GM18511 (cell line): ENCODE measurements around the gene COL6A2.
"Not testable (repeated sequence)": the region's sequence is repeated elsewhere in the genome, so short reads cannot be mapped to it uniquely, and the experiment has no call there.

Experiments used
- ATAC-seq: cut with Tn5 transposase; IDR thresholded peaks from one replicate; pipeline ENCODE4 v1.9.1; 2021; ENCODE audit warnings: mild to moderate bottlenecking, moderate library complexity; ENCODE audit not compliant: unreplicated experiment

Gene COL6A2

DNA sequence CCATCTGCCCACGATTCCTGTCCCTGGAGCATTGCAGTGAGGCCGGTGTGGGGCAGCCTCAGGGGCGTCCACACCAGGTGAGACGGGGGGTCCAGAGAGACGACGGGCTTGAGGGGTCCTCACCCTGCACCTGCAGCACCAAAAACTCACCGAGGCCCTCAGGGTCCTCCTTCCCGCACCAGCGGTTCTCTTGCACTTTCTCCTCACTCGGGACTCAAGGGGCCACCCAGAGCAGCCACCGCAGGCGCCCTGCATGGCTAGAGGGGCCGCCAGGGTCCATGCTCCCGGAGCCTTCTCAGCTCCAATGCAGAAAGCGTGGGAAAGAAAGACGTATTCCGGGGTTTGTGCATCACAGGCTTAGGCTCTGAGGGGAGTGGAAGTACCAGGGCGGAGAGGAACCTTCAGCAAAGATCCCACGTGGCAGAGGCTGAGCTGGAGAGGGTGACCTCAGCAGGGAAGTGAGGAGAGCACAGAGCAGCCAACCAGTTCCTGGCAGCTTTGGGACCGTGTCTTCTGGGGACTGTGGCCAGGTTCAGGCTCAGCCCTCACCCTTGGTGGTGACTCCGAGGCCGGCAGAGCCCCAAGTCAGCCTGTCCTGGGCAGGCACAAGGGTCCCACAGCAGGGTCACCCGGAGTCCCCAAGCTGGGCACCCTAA, 19.5 kb upstream of the COL6A2 start:
- ATAC-seq: no peak

DNA sequence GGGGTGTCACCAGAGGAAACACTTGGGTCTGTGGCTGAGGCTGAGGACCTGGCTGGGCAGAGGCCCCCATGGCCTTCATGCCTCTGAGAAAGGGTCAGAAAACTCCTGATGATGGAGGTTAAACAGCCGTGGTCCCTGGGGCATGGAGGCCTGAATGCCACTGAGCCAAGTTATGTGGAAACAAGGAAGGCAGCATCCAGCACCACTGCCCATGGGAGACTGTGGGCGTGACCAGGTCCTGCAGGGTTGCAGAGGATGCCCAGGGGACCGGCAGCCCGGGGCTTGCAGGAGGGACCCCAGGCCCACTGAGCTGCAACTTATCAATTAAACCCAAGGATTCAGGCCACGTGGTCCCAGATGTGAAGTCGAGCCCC, 18.9 kb upstream of the COL6A2 start:
- no peak for ATAC-seq

DNA sequence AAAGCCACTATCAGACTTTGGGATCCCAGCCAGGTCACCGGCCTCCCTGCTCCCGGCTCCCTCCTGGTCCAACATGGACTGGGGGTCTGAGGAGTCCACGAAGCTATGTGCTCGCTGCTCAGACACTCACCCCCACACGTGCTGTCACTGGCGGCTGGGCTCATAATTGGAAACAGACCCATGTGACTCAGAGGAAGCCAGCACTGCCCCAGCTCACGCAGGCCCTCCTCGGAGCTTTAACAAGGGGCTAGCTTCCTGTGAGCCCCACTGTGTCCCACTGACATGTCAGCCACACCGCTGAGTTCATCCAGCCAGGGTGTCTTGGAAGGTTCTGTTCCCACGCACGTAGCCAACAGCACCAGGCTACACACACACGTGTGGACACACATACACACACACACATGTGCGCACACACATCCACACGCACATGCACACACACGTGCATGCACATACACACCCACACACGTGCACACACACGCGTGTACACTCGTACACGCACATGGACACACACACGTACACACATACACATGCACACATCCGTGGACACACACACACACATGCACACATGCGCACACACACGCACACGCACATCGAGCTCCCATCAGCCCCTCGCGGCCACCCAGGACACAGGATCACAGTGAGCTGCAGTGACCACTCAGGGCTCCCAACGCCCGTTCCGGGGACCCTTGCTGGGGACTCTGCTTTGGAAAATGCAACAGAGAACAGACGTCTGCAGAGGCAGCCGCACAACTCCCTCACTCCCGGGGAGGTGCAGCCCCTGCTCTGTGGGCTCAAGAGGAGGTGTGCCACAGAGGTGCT, 18.4 kb upstream of the COL6A2 start:
- ATAC-seq: no peak

- no peak for ATAC-seq
These were observed 17.5 kb upstream of the COL6A2 start for GRCh38 chr21:46080171-46081021.

- no peak for ATAC-seq
These were observed 16.7 kb upstream of the COL6A2 start for GRCh38 chr21:46081022-46081861.

DNA sequence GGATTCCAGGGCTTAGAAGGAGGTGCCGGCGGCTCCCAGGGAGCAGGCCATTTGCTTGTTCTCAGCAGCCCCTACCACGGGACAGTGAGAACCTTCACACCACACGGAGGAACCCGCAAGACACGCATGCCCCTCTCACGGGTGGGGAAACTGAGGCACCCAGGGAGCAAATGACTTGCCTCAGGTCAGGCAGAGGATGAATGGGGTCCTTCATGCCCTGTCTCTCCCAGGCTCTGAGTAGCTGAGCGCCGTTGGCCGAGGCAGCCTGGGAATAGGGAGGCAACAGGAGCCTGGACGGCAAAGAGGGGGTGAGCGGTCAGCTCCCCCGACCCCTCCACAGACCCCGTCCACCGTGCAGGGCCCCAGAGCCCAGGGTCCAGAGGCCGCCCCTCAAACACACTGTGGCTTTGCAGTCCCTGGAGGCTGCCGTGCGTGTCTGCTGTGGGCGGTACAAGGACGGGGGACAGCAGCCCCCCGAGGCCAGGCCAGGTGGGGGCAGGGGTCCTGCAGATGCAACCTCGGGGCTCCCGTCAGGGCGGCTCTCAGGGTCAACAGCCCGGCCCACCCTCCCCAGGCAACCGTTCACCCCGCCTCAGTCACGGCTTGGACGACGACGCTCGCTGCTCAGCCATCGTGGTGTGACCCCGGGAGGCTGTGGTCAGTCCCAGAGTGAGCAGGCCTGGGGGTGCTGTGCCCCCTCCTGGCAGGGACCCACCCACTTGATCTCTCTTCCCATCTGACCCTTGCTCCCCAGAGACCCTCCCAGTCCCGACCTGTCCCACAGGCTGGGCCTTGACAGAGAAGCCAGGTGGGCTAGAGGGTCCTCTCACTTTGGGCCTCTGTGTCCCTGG, 15.8 kb upstream of the COL6A2 start:
- no peak for ATAC-seq

- no peak for ATAC-seq
These were observed 15.3 kb upstream of the COL6A2 start for GRCh38 chr21:46082713-46082962.

DNA sequence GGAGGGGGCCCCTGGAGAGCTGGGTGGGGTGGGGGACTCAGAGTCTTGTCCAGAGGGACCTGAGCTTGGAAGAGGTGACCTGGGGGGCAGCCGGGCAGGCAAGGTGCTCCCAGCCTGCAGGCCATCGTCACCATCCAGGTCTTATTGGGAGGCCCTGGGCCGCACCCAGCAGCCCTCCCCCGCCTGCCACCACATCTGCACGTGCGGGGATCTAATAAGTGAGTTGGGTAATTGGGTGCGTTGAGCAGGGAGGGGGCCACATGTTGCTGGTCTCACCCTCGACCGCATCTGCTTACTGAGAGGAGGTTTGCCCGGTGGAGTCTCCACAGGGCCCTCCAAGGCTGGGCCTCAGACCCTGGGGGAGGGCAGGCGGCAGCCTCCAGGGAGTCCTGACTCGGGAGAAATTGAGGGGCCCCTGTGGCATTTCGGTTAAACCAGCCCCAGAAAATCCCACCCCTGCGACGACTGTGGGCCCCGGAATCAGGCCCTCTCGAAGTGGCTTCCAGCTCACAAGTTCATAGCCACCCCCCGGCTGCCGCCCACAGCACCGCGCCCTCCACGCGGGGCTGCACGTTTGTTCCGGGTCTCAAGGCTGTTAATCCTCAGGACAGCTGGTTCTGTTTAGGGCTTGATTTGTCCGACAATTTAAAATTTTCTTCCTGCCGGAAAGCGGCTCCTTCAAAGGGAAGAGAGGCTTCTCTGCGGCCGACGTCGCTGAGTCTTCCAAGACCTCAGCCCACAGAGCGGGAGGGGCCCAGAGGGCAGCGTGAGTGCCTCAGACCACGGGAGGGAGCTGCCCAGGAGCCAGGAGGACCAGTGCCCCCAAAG, 14.7 kb upstream of the COL6A2 start:
- ATAC-seq: no peak

GRCh38 chr21:46083791-46084561, 13.9 kb upstream of the COL6A2 start:
- ATAC-seq: no peak

- ATAC-seq: no peak
These were observed 13.2 kb upstream of the COL6A2 start for GRCh38 chr21:46084709-46085108.

DNA sequence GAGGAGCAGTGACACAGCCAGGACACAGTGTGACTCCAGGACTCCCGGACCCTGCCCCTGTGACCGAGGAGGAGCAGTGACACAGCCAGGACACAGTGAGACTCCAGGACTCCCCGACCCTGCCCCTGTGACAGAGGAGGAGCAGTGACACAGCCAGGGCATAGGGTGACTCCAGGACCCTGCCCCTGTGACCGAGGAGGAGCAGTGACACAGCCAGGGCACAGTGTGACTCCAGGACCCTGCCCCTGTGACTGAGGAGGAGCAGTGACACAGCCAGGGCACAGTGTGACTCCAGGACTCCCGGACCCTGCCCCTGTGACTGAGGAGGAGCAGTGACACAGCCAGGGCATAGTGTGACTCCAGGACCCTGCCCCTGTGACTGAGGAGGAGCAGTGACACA, 12.7 kb upstream of the COL6A2 start:
- ATAC-seq: not testable (repeated sequence)

DNA sequence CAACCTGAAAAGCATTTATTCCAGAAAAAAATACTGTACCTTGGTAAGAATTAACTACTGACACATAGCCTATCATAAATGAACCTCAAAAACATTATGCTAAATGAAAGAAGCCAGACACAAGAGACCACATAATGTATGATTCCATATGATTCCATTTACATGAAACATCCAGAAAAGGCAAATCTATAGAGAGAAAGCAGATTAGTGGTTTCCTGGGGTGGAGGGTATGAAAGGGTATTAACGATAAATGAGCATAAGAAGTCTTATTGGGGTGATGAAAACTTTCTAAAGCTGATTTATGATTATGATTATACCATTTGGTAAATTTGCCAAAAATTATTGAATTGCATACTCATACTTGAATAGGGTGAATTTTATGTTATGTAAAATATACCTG, 10.3 kb upstream of the COL6A2 start:
- ATAC-seq: no peak

DNA sequence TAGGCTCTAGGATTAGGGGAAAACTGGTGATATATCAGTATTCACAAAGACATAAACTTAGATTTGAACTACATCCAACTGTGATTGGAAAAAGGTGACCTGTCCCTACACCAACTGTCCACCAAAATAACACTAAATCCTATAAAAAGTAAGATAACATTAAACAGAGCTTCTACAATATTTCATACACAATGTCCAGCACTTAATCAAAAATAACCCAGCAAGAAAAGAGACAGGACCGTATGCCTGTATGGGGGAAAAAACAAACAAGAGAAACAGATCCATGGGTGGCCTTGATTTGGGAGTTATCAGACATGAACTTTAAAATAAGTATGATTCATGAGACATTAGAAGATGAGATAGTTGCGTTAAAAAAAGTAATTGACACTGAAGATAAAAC, 9.7 kb upstream of the COL6A2 start:
- ATAC-seq: no peak

GRCh38 chr21:46089285-46089684, 8.6 kb upstream of the COL6A2 start:
- ATAC-seq: no peak

GRCh38 chr21:46091118-46091517, 6.8 kb upstream of the COL6A2 start:
- ATAC-seq: no peak

DNA sequence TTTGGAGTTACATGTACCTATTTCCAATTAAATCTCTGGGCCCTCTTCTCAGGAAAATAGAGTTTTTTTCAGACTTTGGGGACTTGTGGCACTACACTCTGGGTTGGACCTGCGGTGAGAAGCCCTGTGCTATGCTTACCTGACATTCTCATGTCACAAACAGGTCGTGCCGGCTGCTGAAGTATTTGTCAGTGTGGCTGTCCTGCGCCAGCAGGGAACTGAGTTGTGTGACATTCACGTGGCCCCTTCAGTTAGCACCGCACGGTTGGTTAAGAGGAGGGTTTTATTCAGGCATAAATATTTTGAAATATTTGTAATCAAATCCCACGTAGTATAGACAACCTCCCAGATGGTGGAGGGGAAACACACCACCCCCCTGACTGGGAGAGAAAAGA, 6.3 kb upstream of the COL6A2 start:
- ATAC-seq: no peak

DNA sequence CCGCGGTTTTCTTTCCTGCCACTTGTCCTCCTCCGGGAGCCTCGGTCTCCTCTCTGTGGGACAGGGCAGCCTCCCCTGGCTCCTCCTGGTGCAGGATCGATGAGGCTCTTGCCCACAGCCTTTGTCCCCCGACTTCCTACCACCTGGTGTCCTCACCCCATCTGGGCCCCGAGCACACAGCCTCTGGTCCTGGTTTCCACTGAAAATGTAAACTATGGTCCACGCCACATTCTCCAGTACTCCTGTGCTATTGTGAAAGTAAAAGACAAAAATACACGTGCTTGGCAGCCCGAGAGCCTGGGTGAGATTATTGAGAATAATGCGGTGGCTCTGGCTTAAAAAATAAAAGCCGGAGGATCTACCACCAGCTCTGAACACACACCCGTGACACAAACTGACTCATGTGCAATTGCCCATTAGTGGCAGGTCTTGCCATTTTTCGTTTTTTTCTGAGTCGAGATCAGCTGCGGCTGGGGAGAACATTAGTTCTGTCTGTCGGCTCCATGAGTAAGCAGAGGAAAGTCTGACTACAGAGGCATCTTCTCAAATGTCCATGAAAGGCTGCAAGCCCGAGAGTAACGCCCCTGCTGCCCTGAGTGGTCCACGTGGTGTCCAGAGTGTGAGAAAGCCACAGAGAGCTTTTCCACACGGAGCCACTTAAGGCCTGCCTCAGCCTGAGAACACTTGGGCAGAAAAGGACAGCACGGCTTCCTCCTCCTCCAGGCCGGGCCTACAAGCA, 5.7 kb upstream of the COL6A2 start:
- ATAC-seq: no peak
